WTC11 (cell line): Measurements from ENCODE around the gene ASIC2.

ENCODE experiments used
- ATF2 ChIP-seq: sonication (generic); formaldehyde crosslinking; IDR thresholded peaks from 2 replicates; pipeline ENCODE4 v1.8.1; 2022; ENCODE audit warnings: low read depth, missing genetic modification reagents, borderline replicate concordance
- CREB1 ChIP-seq: sonication (generic); formaldehyde crosslinking; IDR thresholded peaks from 2 replicates; pipeline ENCODE4 v1.8.0; 2023; ENCODE audit warnings: mild to moderate bottlenecking, missing genetic modification reagents
- SP1 ChIP-seq: sonication (generic); formaldehyde crosslinking; conservative IDR thresholded peaks from 2 replicates; pipeline ENCODE4 v1.8.1; 2022; ENCODE audit warnings: missing genetic modification reagents
- ZNF512 ChIP-seq: sonication (generic); formaldehyde crosslinking; IDR thresholded peaks from 2 replicates; pipeline ENCODE4 v1.8.1; 2022; ENCODE audit warnings: missing genetic modification reagents, borderline replicate concordance
- TF ChIP-seq, protein P1 (sequence below): fragments of 200-600 bp; IDR thresholded peaks from 2 replicates; pipeline ENCODE4 v1.8.0; 2022; ENCODE audit warnings: antibody characterized with exemption
- TF ChIP-seq, protein P2 (sequence below): sonication (generic); formaldehyde crosslinking; IDR thresholded peaks from 2 replicates; pipeline ENCODE4 v1.8.1; 2023; ENCODE audit warnings: mild to moderate bottlenecking, missing genetic modification reagents, borderline replicate concordance
- TF ChIP-seq, protein P3 (sequence below): sonication (generic); formaldehyde crosslinking; conservative IDR thresholded peaks from 2 replicates; pipeline ENCODE4 v1.8.1; 2022; ENCODE audit warnings: mild to moderate bottlenecking, missing genetic modification reagents

DNA sequence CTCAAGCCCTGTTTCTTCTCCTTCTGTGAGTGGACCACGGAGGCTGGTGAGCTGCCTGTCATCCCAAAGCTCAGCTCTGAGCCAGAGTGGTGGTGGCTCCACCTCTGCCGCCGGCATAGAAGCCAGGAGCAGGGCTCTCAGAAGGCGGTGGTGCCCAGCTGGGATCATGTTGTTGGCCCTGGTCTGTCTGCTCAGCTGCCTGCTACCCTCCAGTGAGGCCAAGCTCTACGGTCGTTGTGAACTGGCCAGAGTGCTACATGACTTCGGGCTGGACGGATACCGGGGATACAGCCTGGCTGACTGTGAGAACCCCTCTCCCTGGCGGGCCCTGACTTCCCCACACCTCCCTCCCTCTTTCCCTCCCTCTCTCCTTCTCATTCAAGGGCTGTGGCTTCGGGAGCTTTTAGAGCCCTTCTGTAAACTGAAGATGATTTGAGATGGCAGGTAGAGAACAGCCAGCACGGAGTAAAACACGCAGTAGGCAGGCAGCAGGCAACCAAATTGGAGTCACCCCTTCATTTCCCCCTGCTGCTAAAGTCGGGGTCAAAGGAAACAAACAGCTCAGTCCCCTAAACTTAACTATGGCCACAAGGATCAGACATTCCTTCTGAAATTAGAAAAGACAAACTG, 297.6 kb downstream of the ASIC2 start:
- TF ChIP-seq, protein P1, sequence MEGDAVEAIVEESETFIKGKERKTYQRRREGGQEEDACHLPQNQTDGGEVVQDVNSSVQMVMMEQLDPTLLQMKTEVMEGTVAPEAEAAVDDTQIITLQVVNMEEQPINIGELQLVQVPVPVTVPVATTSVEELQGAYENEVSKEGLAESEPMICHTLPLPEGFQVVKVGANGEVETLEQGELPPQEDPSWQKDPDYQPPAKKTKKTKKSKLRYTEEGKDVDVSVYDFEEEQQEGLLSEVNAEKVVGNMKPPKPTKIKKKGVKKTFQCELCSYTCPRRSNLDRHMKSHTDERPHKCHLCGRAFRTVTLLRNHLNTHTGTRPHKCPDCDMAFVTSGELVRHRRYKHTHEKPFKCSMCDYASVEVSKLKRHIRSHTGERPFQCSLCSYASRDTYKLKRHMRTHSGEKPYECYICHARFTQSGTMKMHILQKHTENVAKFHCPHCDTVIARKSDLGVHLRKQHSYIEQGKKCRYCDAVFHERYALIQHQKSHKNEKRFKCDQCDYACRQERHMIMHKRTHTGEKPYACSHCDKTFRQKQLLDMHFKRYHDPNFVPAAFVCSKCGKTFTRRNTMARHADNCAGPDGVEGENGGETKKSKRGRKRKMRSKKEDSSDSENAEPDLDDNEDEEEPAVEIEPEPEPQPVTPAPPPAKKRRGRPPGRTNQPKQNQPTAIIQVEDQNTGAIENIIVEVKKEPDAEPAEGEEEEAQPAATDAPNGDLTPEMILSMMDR, result no peak
- no peak for TF ChIP-seq CREB1 (CRISPR knock-in tag)
- TF ChIP-seq, protein P2, sequence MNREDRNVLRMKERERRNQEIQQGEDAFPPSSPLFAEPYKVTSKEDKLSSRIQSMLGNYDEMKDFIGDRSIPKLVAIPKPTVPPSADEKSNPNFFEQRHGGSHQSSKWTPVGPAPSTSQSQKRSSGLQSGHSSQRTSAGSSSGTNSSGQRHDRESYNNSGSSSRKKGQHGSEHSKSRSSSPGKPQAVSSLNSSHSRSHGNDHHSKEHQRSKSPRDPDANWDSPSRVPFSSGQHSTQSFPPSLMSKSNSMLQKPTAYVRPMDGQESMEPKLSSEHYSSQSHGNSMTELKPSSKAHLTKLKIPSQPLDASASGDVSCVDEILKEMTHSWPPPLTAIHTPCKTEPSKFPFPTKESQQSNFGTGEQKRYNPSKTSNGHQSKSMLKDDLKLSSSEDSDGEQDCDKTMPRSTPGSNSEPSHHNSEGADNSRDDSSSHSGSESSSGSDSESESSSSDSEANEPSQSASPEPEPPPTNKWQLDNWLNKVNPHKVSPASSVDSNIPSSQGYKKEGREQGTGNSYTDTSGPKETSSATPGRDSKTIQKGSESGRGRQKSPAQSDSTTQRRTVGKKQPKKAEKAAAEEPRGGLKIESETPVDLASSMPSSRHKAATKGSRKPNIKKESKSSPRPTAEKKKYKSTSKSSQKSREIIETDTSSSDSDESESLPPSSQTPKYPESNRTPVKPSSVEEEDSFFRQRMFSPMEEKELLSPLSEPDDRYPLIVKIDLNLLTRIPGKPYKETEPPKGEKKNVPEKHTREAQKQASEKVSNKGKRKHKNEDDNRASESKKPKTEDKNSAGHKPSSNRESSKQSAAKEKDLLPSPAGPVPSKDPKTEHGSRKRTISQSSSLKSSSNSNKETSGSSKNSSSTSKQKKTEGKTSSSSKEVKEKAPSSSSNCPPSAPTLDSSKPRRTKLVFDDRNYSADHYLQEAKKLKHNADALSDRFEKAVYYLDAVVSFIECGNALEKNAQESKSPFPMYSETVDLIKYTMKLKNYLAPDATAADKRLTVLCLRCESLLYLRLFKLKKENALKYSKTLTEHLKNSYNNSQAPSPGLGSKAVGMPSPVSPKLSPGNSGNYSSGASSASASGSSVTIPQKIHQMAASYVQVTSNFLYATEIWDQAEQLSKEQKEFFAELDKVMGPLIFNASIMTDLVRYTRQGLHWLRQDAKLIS (CRISPR knock-in tag), result no peak
- TF ChIP-seq ATF2 (CRISPR knock-in tag), result no peak
- TF ChIP-seq, protein P3, sequence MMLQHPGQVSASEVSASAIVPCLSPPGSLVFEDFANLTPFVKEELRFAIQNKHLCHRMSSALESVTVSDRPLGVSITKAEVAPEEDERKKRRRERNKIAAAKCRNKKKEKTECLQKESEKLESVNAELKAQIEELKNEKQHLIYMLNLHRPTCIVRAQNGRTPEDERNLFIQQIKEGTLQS, result no peak
- no peak for TF ChIP-seq SP1 (CRISPR knock-in tag)
- no peak for TF ChIP-seq ZNF512 (CRISPR knock-in tag)
